ENCODE results near the gene HSPA1L. TPM values are rescaled to one million over a fixed set of nuclear protein-coding genes. Genes with fewer than 3 reads are reported as not detected.

HSPA1L gene
- total and polyA plus RNA-seq, 10 of the 15 experiments (the other 5 are each of a cell fraction or from before 2014, with no cell fraction given): 0.69 to 2.5 (median 1.5) TPM

GRCh38 chr6:31771992-31772358 is 43.1 kb downstream of the HSPA1L start (continued):
- no peak for TF ChIP-seq RFX5 (IDR thresholded peaks at IDR 0.05; ENCODE audit: low read depth, low read length)
- no peak for TF ChIP-seq NFXL1 (IDR thresholded peaks at IDR 0.05; ENCODE audit: borderline replicate concordance)
- TF ChIP-seq SMC3 (IDR thresholded peaks at IDR 0.05; ENCODE audit: borderline replicate concordance, low read length): no peak
- no peak for TF ChIP-seq MYB (IDR thresholded peaks at IDR 0.05; ENCODE audit: borderline replicate concordance, low read depth, low read length)
- TF ChIP-seq ZBED1 (IDR thresholded peaks at IDR 0.05; ENCODE audit: borderline replicate concordance): no peak

DNA sequence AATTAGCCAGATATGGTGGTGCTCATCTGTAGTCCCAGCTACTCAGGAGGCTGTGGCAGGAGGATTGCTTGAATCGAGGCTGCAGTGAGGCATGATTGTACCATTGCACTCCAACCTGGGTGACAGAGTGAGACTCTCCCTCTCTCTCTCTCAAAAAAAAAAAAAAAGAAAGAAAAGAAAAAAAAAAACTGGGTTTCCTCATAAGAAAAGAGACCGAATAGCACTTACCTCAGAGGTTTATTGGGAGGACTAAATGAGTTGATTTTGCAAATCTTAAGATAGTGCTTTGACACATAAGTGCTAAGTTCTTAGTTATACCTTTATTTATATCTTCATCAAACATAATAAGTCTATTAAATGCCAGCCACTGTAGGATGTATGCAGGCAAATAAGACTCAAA is 44.2 kb downstream of the HSPA1L start:
- intact Hi-C loops (cut with micrococcal nuclease; ENCODE audit: unreplicated experiment): loop anchor here (10.0 kb wide), 1 partner anchor 54 kb away; the partner anchor contains the start of gene HSPA1B
- WGBS (ENCODE audit: insufficient coverage, insufficient replicate concordance, low lambda C conversion rate, missing lambda C conversion rate): 33% methylated on average over 2 of the region's 2 CpGs

More for the DNA sequence above, 44.2 kb downstream of the HSPA1L start:
- Histone ChIP-seq H3K36me3 (ENCODE audit: control insufficient read depth in 2 of 2, insufficient read depth in 2 of 2, low read length in 1 of 2) (no peaks in the 10 kb centered on the region), H3K4me3 (no peak overlapping the region), H3K4me1 (ENCODE audit: control insufficient read depth, insufficient read depth, low read length) (no peaks in the 10 kb centered on the region), H2AFZ (ENCODE audit: control insufficient read depth, low read depth, low read length) (no peak overlapping the region), H3K27me3 (replicated peaks in 1 of 2; ENCODE audit: control insufficient read depth in 2 of 2, insufficient read depth in 2 of 2, low read length in 1 of 2) (no peaks in the 10 kb centered on the region), H3K4me2 (ENCODE audit: control insufficient read depth, insufficient read depth) (no peak overlapping the region), H4K20me1 (ENCODE audit: control insufficient read depth, insufficient read depth) (no peaks in the 10 kb centered on the region), H3K79me2 (ENCODE audit: control insufficient read depth, insufficient read depth, low read length) (no peaks in the 10 kb centered on the region), H3K9me3 (replicated peaks; ENCODE audit: control insufficient read depth, insufficient read depth, low read length) (no peaks in the 10 kb centered on the region), H3K27ac (ENCODE audit: control insufficient read depth, insufficient read depth) (no peak overlapping the region), H3K9ac (ENCODE audit: control insufficient read depth, insufficient read depth, low read length) (no peak overlapping the region)
- ATAC-seq (no peak), DNase-seq (ENCODE audit: low read depth, low spot score) (no peak), FAIRE-seq (no peak)
- ChIA-PET SMC1A (ENCODE audit: uncharacterized antibody, unreplicated experiment) (interaction anchor here (1.1 to 4.8 kb wide), 11 partner anchors 15 to 223 kb away, joined by 3 to 42 read pairs (median 5); partner anchors contain the start of genes ABHD16A, BAG6, CLIC1 and DDAH2), POLR2A (interaction anchor here (0.9 to 3.0 kb wide), 4 partner anchors 32 to 56 kb away, joined by 3 to 27 read pairs (median 4); partner anchors contain the start of genes CLIC1, DDAH2 and MSH5), CTCF (interaction anchor here (0.8 to 9.2 kb wide), 16 partner anchors 12 to 118 kb away, joined by 3 to 208 read pairs (median 6); partner anchors contain the start of genes CLIC1, DDAH2, LY6G5C and MPIG6B), RAD21 (ENCODE audit: unreplicated experiment) (interaction anchor here (1.5 to 3.6 kb wide), 7 partner anchors 31 to 119 kb away, joined by 3 to 44 read pairs (median 16); partner anchors contain the start of genes CLIC1, DDAH2, LSM2 and MSH5)
- no TSS peak for BruUV-seq (replicated peaks)
- in situ Hi-C loops (cut with MboI): no loop called here
- TF ChIP-seq JUND (IDR thresholded peaks at IDR 0.05; ENCODE audit: low read depth, low read length): no peak
- no peak for TF ChIP-seq FOXK2 (IDR thresholded peaks at IDR 0.05)
- no peak for TF ChIP-seq ZBTB11 (CRISPR knock-in tag; IDR thresholded peaks at IDR 0.05)
- no peak for TF ChIP-seq IRF5 (IDR thresholded peaks at IDR 0.05; ENCODE audit: borderline replicate concordance)
- TF ChIP-seq, protein P1, sequence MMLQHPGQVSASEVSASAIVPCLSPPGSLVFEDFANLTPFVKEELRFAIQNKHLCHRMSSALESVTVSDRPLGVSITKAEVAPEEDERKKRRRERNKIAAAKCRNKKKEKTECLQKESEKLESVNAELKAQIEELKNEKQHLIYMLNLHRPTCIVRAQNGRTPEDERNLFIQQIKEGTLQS (IDR thresholded peaks at IDR 0.05; ENCODE audit: borderline replicate concordance, extremely low read depth, low read depth, low read length): no peak
- no peak for TF ChIP-seq JUNB (IDR thresholded peaks at IDR 0.05)
- no peak for TF ChIP-seq SRF (IDR thresholded peaks at IDR 0.05; ENCODE audit: low read depth in 2 of 2, low read length in 2 of 2)
- TF ChIP-seq SKIL (IDR thresholded peaks at IDR 0.05; ENCODE audit: low read depth, poor library complexity, severe bottlenecking): no peak

All from GM12878 (cell line).